ENCODE results near the gene KRABD2.

The KRABD2 gene

GRCh38 chr17:8338753-8339140 lies 37.8 kb downstream of the KRABD2 start:
- H3K4me3 ChIP-seq, result no peak overlapping the region
- no peaks in the 10 kb centered on the region for H3K9me3 ChIP-seq
- intact Hi-C loops (cut with DNase I), result no loop called here
- no peak for DNase-seq
- no peak overlapping the region for H3K27ac ChIP-seq
- TF ChIP-seq, protein P1, sequence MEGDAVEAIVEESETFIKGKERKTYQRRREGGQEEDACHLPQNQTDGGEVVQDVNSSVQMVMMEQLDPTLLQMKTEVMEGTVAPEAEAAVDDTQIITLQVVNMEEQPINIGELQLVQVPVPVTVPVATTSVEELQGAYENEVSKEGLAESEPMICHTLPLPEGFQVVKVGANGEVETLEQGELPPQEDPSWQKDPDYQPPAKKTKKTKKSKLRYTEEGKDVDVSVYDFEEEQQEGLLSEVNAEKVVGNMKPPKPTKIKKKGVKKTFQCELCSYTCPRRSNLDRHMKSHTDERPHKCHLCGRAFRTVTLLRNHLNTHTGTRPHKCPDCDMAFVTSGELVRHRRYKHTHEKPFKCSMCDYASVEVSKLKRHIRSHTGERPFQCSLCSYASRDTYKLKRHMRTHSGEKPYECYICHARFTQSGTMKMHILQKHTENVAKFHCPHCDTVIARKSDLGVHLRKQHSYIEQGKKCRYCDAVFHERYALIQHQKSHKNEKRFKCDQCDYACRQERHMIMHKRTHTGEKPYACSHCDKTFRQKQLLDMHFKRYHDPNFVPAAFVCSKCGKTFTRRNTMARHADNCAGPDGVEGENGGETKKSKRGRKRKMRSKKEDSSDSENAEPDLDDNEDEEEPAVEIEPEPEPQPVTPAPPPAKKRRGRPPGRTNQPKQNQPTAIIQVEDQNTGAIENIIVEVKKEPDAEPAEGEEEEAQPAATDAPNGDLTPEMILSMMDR (IDR thresholded peaks at IDR 0.05), result no peak
- no peaks in the 10 kb centered on the region for H3K4me1 ChIP-seq
- no peak overlapping the region for H3K9ac ChIP-seq (ENCODE audit: low read depth in 2 of 2, low read length in 2 of 2)
- H3K36me3 ChIP-seq, result no peaks in the 10 kb centered on the region
- no peaks in the 10 kb centered on the region for H3K27me3 ChIP-seq

- no peaks in the 10 kb centered on the region for H3K4me1 ChIP-seq
- H3K27me3 ChIP-seq, result no peaks in the 10 kb centered on the region
- H3K36me3 ChIP-seq, result no peaks in the 10 kb centered on the region
- TF ChIP-seq, protein P1 (IDR thresholded peaks at IDR 0.05), result no peak
- intact Hi-C loops (cut with DNase I), result no loop called here
- no peak overlapping the region for H3K4me3 ChIP-seq
- no peaks in the 10 kb centered on the region for H3K9me3 ChIP-seq
- no peak overlapping the region for H3K27ac ChIP-seq
- H3K9ac ChIP-seq (ENCODE audit: low read depth in 2 of 2, low read length in 2 of 2), result no peak overlapping the region
- no peak for DNase-seq
Measured at GRCh38 chr17:8337802-8338752, 38.4 kb downstream of the KRABD2 start.

DNA sequence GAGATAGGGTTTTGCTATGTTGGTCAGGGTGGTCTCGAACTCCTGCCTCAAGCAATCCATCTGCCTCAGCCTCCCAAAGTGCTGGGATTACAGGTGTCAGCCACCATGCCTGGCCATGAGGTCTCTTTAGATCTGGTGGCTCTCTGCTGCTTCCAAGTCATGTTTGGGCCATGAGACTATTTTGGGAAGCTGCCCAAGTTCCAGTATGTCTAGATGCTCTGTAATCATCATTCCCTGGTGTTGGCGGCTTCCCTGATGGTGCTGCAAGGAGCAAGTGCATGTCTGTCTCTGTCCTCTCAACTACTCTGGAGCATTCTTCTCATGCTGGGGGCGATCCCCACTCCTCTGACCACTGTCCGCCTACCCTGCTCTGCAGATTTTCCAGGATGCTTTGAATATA lies 43.2 kb downstream of the KRABD2 start:
- H3K27ac ChIP-seq, result no peak overlapping the region
- H3K9ac ChIP-seq (ENCODE audit: low read depth in 2 of 2, low read length in 2 of 2), result no peak overlapping the region
- H3K27me3 ChIP-seq, result no peaks in the 10 kb centered on the region
- H3K4me1 ChIP-seq, result no peaks in the 10 kb centered on the region
- no peaks in the 10 kb centered on the region for H3K36me3 ChIP-seq
- H3K4me3 ChIP-seq, result no peak overlapping the region
- no peak for DNase-seq
- intact Hi-C loops (cut with DNase I), result no loop called here
- TF ChIP-seq, protein P1 (IDR thresholded peaks at IDR 0.05), result no peak
- H3K9me3 ChIP-seq, result no peaks in the 10 kb centered on the region

GRCh38 chr17:8332688-8333087 lies 43.8 kb downstream of the KRABD2 start:
- no peak overlapping the region for H3K27ac ChIP-seq
- H3K9ac ChIP-seq (ENCODE audit: low read depth in 2 of 2, low read length in 2 of 2), result no peak overlapping the region
- intact Hi-C loops (cut with DNase I), result no loop called here
- H3K36me3 ChIP-seq, result no peaks in the 10 kb centered on the region
- DNase-seq, result no peak
- no peaks in the 10 kb centered on the region for H3K9me3 ChIP-seq
- TF ChIP-seq, protein P1 (IDR thresholded peaks at IDR 0.05), result no peak
- no peaks in the 10 kb centered on the region for H3K27me3 ChIP-seq
- H3K4me3 ChIP-seq, result no peak overlapping the region
- H3K4me1 ChIP-seq, result no peaks in the 10 kb centered on the region

- Histone ChIP-seq H3K36me3 (no peaks in the 10 kb centered on the region), H3K9ac (ENCODE audit: low read depth in 2 of 2, low read length in 2 of 2) (no peak overlapping the region), H3K4me3 (no peak overlapping the region), H3K9me3 (no peaks in the 10 kb centered on the region), H3K27ac (no peak overlapping the region), H3K4me1 (no peaks in the 10 kb centered on the region), H3K27me3 (peaks cover 3% of the 10 kb centered on the region)
- no peak for DNase-seq
- intact Hi-C loops (cut with DNase I), result no loop called here
- TF ChIP-seq, protein P1 (IDR thresholded peaks at IDR 0.05), result no peak
Measured at GRCh38 chr17:8332128-8332527, 44.4 kb downstream of the KRABD2 start.
